H1 (cell line): ENCODE results near the gene MICU1. TPM values are rescaled to one million over a fixed set of nuclear protein-coding genes. Genes with fewer than 3 reads are reported as not detected.

Experiments used
- EGR1 ChIP-seq: IDR thresholded peaks from 2 replicates; pipeline ENCODE4 v1.6.1; 2011; ENCODE audit warnings: low read depth, low read length, borderline replicate concordance
- MAFK ChIP-seq: IDR thresholded peaks from 2 replicates; pipeline ENCODE4 v1.6.1; 2012; ENCODE audit warnings: low read depth, mild to moderate bottlenecking, improper control_type of control experiment, low read length
- POU5F1 ChIP-seq: IDR thresholded peaks from 2 replicates; pipeline ENCODE4 v1.6.1; 2011; ENCODE audit warnings: low read depth, mild to moderate bottlenecking, low read length, moderate library complexity
- RXRA ChIP-seq: IDR thresholded peaks from 2 replicates; pipeline ENCODE4 v1.6.1; 2011; ENCODE audit warnings: low read depth, mild to moderate bottlenecking, low read length, moderate library complexity; ENCODE audit not compliant: insufficient read depth
- SIRT6 ChIP-seq: IDR thresholded peaks from one replicate; pipeline ENCODE4 v1.7.1; 2012; ENCODE audit warnings: low read length, inconsistent platforms
- TCF12 ChIP-seq: IDR thresholded peaks from 2 replicates; pipeline ENCODE4 v1.6.1; 2011; ENCODE audit warnings: low read depth, mild to moderate bottlenecking, low read length
- TEAD4 ChIP-seq: IDR thresholded peaks from 2 replicates; pipeline ENCODE4 v1.6.1; 2012; ENCODE audit warnings: low read depth, low read length, inconsistent platforms, mixed read lengths
- YY1 ChIP-seq: IDR thresholded peaks from 2 replicates; pipeline ENCODE4 v1.6.1; 2011; ENCODE audit warnings: low read depth, mild to moderate bottlenecking, low read length
- polyA plus RNA-seq, 7 experiments: library from polyadenylated mRNA; depleted of rRNA in 3 of 7; stranded (reverse) in 5 of 7; unstranded in 2 of 7; fragments of >200 nt in 5 of 7; fragments of 200-250 nt in 2 of 7; gene quantifications; 1 replicate in 5 of 7; 2 replicates in 1 of 7; 4 replicates in 1 of 7; pipeline versions ENCODE4 v1.2.1 to v1.2.3, GENCODE V29; 2011 to 2013; ENCODE audit warnings: missing spikeins in 2 of 7, mixed read lengths in 2 of 7
- total RNA-seq: library from RNA; stranded (reverse); fragmentation: NEBNext Ultra II Directional; extraction: Animal tissue kit (Norgen Biotek cat#: 25700); gene quantifications from 2 replicates; pipeline ENCODE4 v1.2.1, GENCODE V29; 2021
- TF ChIP-seq, protein P1 (sequence below): fragments of 300-600 bp; sonication (generic); IDR thresholded peaks from 2 replicates; pipeline ENCODE4 v1.7.1; 2012; ENCODE audit warnings: low read length, moderate library complexity, mild to moderate bottlenecking, inconsistent platforms; ENCODE audit not compliant: insufficient replicate concordance
- TF ChIP-seq, protein P2 (sequence below): IDR thresholded peaks from 2 replicates; pipeline ENCODE4 v1.6.1; 2012; ENCODE audit warnings: low read length, inconsistent platforms

The MICU1 gene
- total and polyA plus RNA-seq, 2 of the 8 experiments (the other 6 are each of a cell fraction or from before 2014, with no cell fraction given): 18.0 to 36.7 TPM

DNA sequence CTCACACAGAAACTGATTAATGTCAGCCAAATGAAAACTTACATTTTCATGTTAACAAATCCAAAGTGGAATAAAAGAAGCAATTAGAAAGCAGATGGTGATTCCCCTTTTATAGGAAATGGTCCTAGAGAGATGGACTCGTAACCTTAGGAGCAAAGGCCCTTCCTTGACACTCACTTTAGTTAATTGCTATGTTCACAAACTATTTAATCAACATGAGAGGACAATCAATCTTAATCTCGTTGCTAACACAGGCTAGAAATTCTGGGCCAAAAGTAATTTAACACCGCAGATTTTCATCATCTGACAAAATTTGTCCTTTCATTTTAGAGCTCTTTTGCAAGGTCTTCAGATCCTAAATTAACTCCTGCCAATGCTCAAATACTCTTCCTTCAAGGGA is 207.2 kb downstream of the MICU1 start (continued):
- TF ChIP-seq, protein P1, sequence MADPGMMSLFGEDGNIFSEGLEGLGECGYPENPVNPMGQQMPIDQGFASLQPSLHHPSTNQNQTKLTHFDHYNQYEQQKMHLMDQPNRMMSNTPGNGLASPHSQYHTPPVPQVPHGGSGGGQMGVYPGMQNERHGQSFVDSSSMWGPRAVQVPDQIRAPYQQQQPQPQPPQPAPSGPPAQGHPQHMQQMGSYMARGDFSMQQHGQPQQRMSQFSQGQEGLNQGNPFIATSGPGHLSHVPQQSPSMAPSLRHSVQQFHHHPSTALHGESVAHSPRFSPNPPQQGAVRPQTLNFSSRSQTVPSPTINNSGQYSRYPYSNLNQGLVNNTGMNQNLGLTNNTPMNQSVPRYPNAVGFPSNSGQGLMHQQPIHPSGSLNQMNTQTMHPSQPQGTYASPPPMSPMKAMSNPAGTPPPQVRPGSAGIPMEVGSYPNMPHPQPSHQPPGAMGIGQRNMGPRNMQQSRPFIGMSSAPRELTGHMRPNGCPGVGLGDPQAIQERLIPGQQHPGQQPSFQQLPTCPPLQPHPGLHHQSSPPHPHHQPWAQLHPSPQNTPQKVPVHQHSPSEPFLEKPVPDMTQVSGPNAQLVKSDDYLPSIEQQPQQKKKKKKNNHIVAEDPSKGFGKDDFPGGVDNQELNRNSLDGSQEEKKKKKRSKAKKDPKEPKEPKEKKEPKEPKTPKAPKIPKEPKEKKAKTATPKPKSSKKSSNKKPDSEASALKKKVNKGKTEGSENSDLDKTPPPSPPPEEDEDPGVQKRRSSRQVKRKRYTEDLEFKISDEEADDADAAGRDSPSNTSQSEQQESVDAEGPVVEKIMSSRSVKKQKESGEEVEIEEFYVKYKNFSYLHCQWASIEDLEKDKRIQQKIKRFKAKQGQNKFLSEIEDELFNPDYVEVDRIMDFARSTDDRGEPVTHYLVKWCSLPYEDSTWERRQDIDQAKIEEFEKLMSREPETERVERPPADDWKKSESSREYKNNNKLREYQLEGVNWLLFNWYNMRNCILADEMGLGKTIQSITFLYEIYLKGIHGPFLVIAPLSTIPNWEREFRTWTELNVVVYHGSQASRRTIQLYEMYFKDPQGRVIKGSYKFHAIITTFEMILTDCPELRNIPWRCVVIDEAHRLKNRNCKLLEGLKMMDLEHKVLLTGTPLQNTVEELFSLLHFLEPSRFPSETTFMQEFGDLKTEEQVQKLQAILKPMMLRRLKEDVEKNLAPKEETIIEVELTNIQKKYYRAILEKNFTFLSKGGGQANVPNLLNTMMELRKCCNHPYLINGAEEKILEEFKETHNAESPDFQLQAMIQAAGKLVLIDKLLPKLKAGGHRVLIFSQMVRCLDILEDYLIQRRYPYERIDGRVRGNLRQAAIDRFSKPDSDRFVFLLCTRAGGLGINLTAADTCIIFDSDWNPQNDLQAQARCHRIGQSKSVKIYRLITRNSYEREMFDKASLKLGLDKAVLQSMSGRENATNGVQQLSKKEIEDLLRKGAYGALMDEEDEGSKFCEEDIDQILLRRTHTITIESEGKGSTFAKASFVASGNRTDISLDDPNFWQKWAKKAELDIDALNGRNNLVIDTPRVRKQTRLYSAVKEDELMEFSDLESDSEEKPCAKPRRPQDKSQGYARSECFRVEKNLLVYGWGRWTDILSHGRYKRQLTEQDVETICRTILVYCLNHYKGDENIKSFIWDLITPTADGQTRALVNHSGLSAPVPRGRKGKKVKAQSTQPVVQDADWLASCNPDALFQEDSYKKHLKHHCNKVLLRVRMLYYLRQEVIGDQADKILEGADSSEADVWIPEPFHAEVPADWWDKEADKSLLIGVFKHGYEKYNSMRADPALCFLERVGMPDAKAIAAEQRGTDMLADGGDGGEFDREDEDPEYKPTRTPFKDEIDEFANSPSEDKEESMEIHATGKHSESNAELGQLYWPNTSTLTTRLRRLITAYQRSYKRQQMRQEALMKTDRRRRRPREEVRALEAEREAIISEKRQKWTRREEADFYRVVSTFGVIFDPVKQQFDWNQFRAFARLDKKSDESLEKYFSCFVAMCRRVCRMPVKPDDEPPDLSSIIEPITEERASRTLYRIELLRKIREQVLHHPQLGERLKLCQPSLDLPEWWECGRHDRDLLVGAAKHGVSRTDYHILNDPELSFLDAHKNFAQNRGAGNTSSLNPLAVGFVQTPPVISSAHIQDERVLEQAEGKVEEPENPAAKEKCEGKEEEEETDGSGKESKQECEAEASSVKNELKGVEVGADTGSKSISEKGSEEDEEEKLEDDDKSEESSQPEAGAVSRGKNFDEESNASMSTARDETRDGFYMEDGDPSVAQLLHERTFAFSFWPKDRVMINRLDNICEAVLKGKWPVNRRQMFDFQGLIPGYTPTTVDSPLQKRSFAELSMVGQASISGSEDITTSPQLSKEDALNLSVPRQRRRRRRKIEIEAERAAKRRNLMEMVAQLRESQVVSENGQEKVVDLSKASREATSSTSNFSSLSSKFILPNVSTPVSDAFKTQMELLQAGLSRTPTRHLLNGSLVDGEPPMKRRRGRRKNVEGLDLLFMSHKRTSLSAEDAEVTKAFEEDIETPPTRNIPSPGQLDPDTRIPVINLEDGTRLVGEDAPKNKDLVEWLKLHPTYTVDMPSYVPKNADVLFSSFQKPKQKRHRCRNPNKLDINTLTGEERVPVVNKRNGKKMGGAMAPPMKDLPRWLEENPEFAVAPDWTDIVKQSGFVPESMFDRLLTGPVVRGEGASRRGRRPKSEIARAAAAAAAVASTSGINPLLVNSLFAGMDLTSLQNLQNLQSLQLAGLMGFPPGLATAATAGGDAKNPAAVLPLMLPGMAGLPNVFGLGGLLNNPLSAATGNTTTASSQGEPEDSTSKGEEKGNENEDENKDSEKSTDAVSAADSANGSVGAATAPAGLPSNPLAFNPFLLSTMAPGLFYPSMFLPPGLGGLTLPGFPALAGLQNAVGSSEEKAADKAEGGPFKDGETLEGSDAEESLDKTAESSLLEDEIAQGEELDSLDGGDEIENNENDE: no peak
- TF ChIP-seq, protein P2, sequence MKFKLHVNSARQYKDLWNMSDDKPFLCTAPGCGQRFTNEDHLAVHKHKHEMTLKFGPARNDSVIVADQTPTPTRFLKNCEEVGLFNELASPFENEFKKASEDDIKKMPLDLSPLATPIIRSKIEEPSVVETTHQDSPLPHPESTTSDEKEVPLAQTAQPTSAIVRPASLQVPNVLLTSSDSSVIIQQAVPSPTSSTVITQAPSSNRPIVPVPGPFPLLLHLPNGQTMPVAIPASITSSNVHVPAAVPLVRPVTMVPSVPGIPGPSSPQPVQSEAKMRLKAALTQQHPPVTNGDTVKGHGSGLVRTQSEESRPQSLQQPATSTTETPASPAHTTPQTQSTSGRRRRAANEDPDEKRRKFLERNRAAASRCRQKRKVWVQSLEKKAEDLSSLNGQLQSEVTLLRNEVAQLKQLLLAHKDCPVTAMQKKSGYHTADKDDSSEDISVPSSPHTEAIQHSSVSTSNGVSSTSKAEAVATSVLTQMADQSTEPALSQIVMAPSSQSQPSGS: no peak
- TF ChIP-seq POU5F1 (no peak), SIRT6 (no peak), MAFK (no peak), TCF12 (no peak), TEAD4 (no peak), RXRA (no peak), YY1 (no peak), EGR1 (no peak)
